OCI-LY7 (cell line): ENCODE measurements around the gene ARL15. TPM values are rescaled to one million over a fixed set of nuclear protein-coding genes. Genes with fewer than 3 reads are reported as not detected.

Experiments
- BruUV-seq: library from RNA; stranded (reverse); fragments of 400-500 nt; replicated peaks from 2 replicates; lab custom pipeline; 2021; lab: Mats Ljungman, UMichigan
- CTCF ChIA-PET: fragments of 300-600 bp; sonication (Branson Sonifier 250); formaldehyde crosslinking; loops from one replicate; lab custom pipeline; 2022; ENCODE audit warnings: antibody characterized with exemption; ENCODE audit not compliant: unreplicated experiment; lab: Charles Lee
- POLR2A ChIA-PET: fragments of 300-600 bp; sonication (Branson Sonifier 250); formaldehyde crosslinking; loops from one replicate; lab custom pipeline; 2022; ENCODE audit warnings: antibody characterized with exemption; lab: Charles Lee
- DNase-seq: peaks from one replicate; pipeline ENCODE4 v3.0.0-alpha.2; 2015; ENCODE audit warnings: low spot score
- H2AFZ ChIP-seq: fragments of 200-600 bp; sonication (generic), shearing (Covaris generic); 2 replicates; pipeline ENCODE4 v1.6.1; 2014; ENCODE audit warnings: mild to moderate bottlenecking, antibody characterized with exemption, low read length, moderate library complexity
- H3K27ac ChIP-seq: fragments of 200-600 bp; sonication (generic); 2 replicates; pipeline ENCODE4 v1.5.1; 2014; ENCODE audit warnings: mixed run types, low read depth, mild to moderate bottlenecking, moderate library complexity, low read length, inconsistent platforms; ENCODE audit not compliant: poor library complexity, severe bottlenecking
- H3K36me3 ChIP-seq: fragments of 200-600 bp; sonication (generic); 2 replicates; pipeline ENCODE4 v1.6.1; 2014; ENCODE audit warnings: mild to moderate bottlenecking, antibody characterized with exemption, low read length, moderate library complexity, mixed read lengths; ENCODE audit not compliant: insufficient read depth
- H3K4me1 ChIP-seq: fragments of 200-600 bp; sonication (generic); 2 replicates; pipeline ENCODE4 v1.5.1; 2014; ENCODE audit warnings: mild to moderate bottlenecking, low read length; ENCODE audit not compliant: insufficient read depth, poor library complexity, severe bottlenecking
- H3K4me2 ChIP-seq: fragments of 200-600 bp; sonication (generic); 2 replicates; pipeline ENCODE4 v1.6.1; 2014; ENCODE audit warnings: mild to moderate bottlenecking, low read length
- H3K4me3 ChIP-seq: fragments of 200-600 bp; sonication (generic); 2 replicates; pipeline ENCODE4 v1.5.1; 2014; ENCODE audit warnings: mild to moderate bottlenecking, low read depth, low read length; ENCODE audit not compliant: poor library complexity, severe bottlenecking
- H3K79me2 ChIP-seq: fragments of 200-600 bp; sonication (generic); 2 replicates; pipeline ENCODE4 v1.6.1; 2016; ENCODE audit warnings: low read depth, mild to moderate bottlenecking, low read length, moderate library complexity, mixed read lengths; ENCODE audit not compliant: insufficient read depth
- H3K9me2 ChIP-seq: fragments of 200-600 bp; sonication (generic); 2 replicates; pipeline ENCODE4 v1.6.1; 2016; ENCODE audit warnings: mild to moderate bottlenecking, low read length, mixed read lengths; ENCODE audit not compliant: insufficient read depth
- H3K9me3 ChIP-seq: fragments of 200-600 bp; sonication (generic); 2 replicates; pipeline ENCODE4 v1.6.1; 2014; ENCODE audit warnings: mild to moderate bottlenecking, mixed run types, low read length, mixed read lengths
- H4K20me1 ChIP-seq: fragments of 200-600 bp; sonication (generic); 2 replicates; pipeline ENCODE4 v1.6.1; 2014; ENCODE audit warnings: mild to moderate bottlenecking, antibody characterized with exemption, low read length, moderate library complexity, mixed read lengths; ENCODE audit not compliant: insufficient read depth
- EZH2phosphoT487 ChIP-seq: fragments of 200-600 bp; sonication (generic); IDR thresholded peaks from 2 replicates; pipeline ENCODE4 v1.6.1; 2018; ENCODE audit warnings: low read depth, borderline replicate concordance, mild to moderate bottlenecking, mixed run types, antibody characterized with exemption, low read length, moderate library complexity, mixed read lengths
- intact Hi-C: fragments of 100-400 bp; cut with micrococcal nuclease; formaldehyde crosslinking; loops from one replicate; pipeline ENCODE4 v1.10.0; 2022; ENCODE audit not compliant: unreplicated experiment
- total RNA-seq, 2 experiments: library from RNA; depleted of rRNA in 1 of 2; stranded (reverse); fragments of >200 nt in 1 of 2; shearing (Covaris generic) in 1 of 2; gene quantifications; 2 replicates each; pipeline ENCODE4 v1.2.3, GENCODE V29; 2014 to 2022
- TF ChIP-seq, protein P1 (sequence below): fragments of 200-600 bp; sonication (generic); conservative IDR thresholded peaks from 2 replicates; pipeline ENCODE4 v1.5.1; 2014; ENCODE audit warnings: mild to moderate bottlenecking, antibody characterized with exemption, low read length, moderate library complexity, mixed read lengths

The ARL15 gene
- total RNA-seq, 2 experiments from 2014 or later = 18.8 to 24.4 TPM

DNA sequence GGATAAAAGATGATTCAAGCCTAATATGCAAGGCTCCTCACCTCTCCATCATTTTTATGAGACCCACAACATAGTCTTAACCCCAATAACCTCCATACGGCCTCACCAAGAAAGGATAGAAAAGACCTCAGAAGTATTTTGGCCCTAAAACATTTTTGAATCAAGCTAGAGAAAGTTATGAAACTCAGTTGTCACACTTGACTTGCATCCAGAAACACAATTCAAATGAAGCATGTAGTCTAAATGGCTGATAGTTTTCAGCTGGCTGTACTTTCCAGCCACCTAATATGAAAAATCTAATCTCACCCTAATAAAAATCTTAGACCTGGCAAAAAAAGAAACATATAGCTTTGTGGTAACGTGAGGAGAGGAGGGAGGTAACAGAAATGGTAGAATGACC, 116.1 kb downstream of the ARL15 start:
- H3K27ac ChIP-seq = no peak overlapping the region
- DNase-seq = no peak
- CTCF ChIA-PET = no interaction called here
- no peaks in the 10 kb centered on the region for H3K9me3 ChIP-seq
- no TSS peak for BruUV-seq
- TF ChIP-seq, protein P1, sequence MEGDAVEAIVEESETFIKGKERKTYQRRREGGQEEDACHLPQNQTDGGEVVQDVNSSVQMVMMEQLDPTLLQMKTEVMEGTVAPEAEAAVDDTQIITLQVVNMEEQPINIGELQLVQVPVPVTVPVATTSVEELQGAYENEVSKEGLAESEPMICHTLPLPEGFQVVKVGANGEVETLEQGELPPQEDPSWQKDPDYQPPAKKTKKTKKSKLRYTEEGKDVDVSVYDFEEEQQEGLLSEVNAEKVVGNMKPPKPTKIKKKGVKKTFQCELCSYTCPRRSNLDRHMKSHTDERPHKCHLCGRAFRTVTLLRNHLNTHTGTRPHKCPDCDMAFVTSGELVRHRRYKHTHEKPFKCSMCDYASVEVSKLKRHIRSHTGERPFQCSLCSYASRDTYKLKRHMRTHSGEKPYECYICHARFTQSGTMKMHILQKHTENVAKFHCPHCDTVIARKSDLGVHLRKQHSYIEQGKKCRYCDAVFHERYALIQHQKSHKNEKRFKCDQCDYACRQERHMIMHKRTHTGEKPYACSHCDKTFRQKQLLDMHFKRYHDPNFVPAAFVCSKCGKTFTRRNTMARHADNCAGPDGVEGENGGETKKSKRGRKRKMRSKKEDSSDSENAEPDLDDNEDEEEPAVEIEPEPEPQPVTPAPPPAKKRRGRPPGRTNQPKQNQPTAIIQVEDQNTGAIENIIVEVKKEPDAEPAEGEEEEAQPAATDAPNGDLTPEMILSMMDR = no peak
- TF ChIP-seq EZH2phosphoT487 = no peak
- no peak overlapping the region for H2AFZ ChIP-seq
- POLR2A ChIA-PET = interaction anchor here (0.6 to 2.2 kb wide), 8 partner anchors 10 to 653 kb away, joined by 3 to 13 read pairs (median 4); no protein-coding TSS in a partner anchor
- H3K79me2 ChIP-seq = no peaks in the 10 kb centered on the region; the same call in 1 of the 2 replicates
- H3K36me3 ChIP-seq = no peaks in the 10 kb centered on the region
- intact Hi-C loops = no loop called here
- no peak overlapping the region for H3K4me3 ChIP-seq
- no peaks in the 10 kb centered on the region for H3K9me2 ChIP-seq
- H3K4me2 ChIP-seq = peak overlapping the region; percentile 36
- H4K20me1 ChIP-seq = no peaks in the 10 kb centered on the region
- H3K4me1 ChIP-seq = peaks cover 10% of the 10 kb centered on the region

DNA sequence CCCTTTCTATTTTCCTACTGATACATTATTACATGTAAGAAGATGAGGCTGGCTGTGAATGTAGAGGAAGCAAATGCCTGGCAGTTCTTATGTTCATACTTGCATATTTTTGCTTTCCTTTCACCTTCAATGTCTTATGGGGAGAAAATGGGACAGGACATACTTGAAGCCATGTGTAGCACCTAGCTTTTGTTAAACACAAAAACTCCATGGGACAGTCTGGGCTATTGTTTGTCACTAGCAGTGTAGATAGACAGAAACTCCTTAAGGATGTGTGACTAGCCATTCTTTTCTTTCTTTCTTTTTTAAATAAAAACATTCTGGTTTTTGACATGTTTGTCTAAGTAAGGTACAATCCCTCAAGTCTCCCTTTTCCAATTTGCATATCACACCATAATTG, 122.7 kb downstream of the ARL15 start:
- H3K9me3 ChIP-seq = no peaks in the 10 kb centered on the region
- H4K20me1 ChIP-seq = no peaks in the 10 kb centered on the region
- ChIA-PET POLR2A (no interaction called here), CTCF (no interaction called here)
- H3K4me3 ChIP-seq = no peak overlapping the region
- no peak overlapping the region for H2AFZ ChIP-seq
- no peak for DNase-seq
- H3K27ac ChIP-seq = no peak overlapping the region
- BruUV-seq = no TSS peak
- H3K4me2 ChIP-seq = no peak overlapping the region; the same call in 1 of the 2 replicates
- no peaks in the 10 kb centered on the region for H3K79me2 ChIP-seq
- peaks cover 9% of the 10 kb centered on the region for H3K4me1 ChIP-seq
- intact Hi-C loops = no loop called here
- H3K9me2 ChIP-seq = no peaks in the 10 kb centered on the region
- no peaks in the 10 kb centered on the region for H3K36me3 ChIP-seq
- no peak for TF ChIP-seq EZH2phosphoT487
- TF ChIP-seq, protein P1 = no peak

DNA sequence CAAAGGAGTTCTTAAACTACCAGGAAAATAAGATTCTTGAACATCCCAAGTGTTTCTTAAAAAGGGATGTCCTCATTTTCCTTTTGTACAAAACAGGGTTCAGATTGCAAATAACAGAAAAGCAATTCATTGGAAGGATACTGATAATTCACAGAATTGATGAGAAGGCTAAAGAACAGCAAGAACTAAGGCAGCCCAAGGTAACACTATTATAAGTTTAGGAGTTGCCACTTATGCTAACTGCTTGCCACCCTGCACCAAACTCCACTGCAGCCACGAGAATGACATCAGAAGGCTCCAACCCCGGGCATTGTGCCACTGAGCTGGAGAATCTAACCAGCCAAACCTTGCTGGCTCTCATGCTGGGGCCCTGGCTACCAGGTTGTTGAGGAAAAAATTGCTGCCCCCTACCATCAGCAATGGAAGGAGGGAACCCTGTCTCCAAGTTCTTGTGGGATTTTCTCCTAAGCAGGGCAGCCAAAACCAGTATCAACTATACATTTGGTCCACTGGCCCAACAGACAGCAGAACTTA, 123.4 kb downstream of the ARL15 start:
- Histone ChIP-seq H3K36me3 (no peaks in the 10 kb centered on the region), H3K4me1 (peaks cover 9% of the 10 kb centered on the region), H3K27ac (no peak overlapping the region), H3K4me3 (no peak overlapping the region), H4K20me1 (no peaks in the 10 kb centered on the region), H3K4me2 (no peak overlapping the region), H3K79me2 (no peaks in the 10 kb centered on the region), H2AFZ (no peak overlapping the region), H3K9me2 (no peaks in the 10 kb centered on the region), H3K9me3 (no peaks in the 10 kb centered on the region)
- intact Hi-C loops = no loop called here
- no peak for DNase-seq
- ChIA-PET POLR2A (interaction anchor here (0.9 kb wide), 1 partner anchor 15 kb away, joined by 3 read pairs; no protein-coding TSS in a partner anchor), CTCF (no interaction called here)
- no TSS peak for BruUV-seq
- TF ChIP-seq, protein P1 = no peak
- TF ChIP-seq EZH2phosphoT487 = no peak
